Upper lobe of left lung (tissue), 4 donors: Measurements from ENCODE around the gene MYRF.

Source experiments
- CTCF ChIP-seq, 6 experiments: fragments of 450-650 bp in 4 of 6; fragments of 200-600 bp in 2 of 6; sonication (generic) in 2 of 6; IDR thresholded peaks; one replicate each; pipeline ENCODE4 v1.5.1; 2016 to 2019; ENCODE audit warnings: antibody characterized with exemption in 6 of 6
- EP300 ChIP-seq, 4 donors: sonication (generic); formaldehyde crosslinking; IDR thresholded peaks; one replicate each; pipeline ENCODE4 v1.5.1; 2017; ENCODE audit warnings: antibody characterized with exemption in 4 of 4, control low read depth in 2 of 4
- POLR2A ChIP-seq, 4 donors: fragments of 450-650 bp; IDR thresholded peaks; one replicate each; pipeline ENCODE4 v1.5.1; 2016 to 2017; ENCODE audit warnings: antibody characterized with exemption in 4 of 4, mild to moderate bottlenecking in 2 of 4
- POLR2AphosphoS5 ChIP-seq, 2 donors: sonication (generic); formaldehyde crosslinking; IDR thresholded peaks; one replicate each; pipeline ENCODE4 v1.5.1; 2017; ENCODE audit warnings: antibody characterized with exemption in 2 of 2

- TF ChIP-seq POLR2AphosphoS5 (IDR thresholded peaks at IDR 0.05) (no peak), CTCF (IDR thresholded peaks at IDR 0.05) (no peak), EP300 (IDR thresholded peaks at IDR 0.05) (no peak), POLR2A (IDR thresholded peaks at IDR 0.05) (no peak)
Observed at GRCh38 chr11:61773809-61774208, 21.4 kb downstream of the MYRF start.
